Erythroblast (primary cell): Measurements from ENCODE around the gene CSRP1.
"Not testable (repeated sequence)": the region's sequence is repeated elsewhere in the genome, so short reads cannot be mapped to it uniquely, and the experiment has no call there.

ENCODE experiments used
- GATA1 ChIP-seq: IDR thresholded peaks from 2 replicates; pipeline ENCODE4 v1.6.1; 2011; ENCODE audit warnings: low read depth, mild to moderate bottlenecking, control low read depth, low read length, moderate library complexity
- POLR2A ChIP-seq: IDR thresholded peaks from 2 replicates; pipeline ENCODE4 v1.6.1; 2011; ENCODE audit warnings: mild to moderate bottlenecking, low read length

GRCh38 chr1:201478666-201479065 is 28.3 kb downstream of the CSRP1 start:
- TF ChIP-seq POLR2A, GATA1: not testable (repeated sequence)
